IPS-NIHi7 (cell line): ENCODE data around the gene HSPB2.
"Not testable (repeated sequence)": the region's sequence is repeated elsewhere in the genome, so short reads cannot be mapped to it uniquely, and the experiment has no call there.

Experiments used
- DNase-seq: peaks from one replicate; pipeline ENCODE4 v3.0.0; 2012; ENCODE audit warnings: mixed read lengths; ENCODE audit errors: extremely low spot score

HSPB2 gene, protein sequence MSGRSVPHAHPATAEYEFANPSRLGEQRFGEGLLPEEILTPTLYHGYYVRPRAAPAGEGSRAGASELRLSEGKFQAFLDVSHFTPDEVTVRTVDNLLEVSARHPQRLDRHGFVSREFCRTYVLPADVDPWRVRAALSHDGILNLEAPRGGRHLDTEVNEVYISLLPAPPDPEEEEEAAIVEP

GRCh38 chr11:111912535-111912934 lies at the start of gene HSPB2:
Gene HSPB2 (plus strand): TSS chr11:111912734. CDS start chr11:111912830, 96 bp downstream.
- DNase-seq: no peak

DNA sequence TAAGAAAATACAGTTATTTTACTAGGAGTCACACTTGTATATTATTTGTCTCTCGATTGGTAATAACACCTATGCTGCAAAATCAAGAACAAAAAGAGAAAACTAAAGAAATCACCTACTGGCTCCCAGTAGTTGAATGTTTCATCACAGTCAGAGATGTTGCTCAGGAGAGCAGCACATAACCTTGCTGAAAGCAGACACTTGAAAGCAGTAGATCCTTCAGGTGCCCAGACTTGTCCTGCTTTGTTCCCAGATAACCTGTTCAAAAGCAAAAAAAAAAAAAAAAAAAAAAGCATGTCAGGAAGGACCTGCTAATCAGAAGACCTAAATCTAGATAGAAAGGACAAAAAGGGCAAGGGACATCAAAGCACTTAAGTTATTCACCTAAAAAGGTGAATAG lies 42.4 kb upstream of the HSPB2 start:
- DNase-seq: no peak

DNA sequence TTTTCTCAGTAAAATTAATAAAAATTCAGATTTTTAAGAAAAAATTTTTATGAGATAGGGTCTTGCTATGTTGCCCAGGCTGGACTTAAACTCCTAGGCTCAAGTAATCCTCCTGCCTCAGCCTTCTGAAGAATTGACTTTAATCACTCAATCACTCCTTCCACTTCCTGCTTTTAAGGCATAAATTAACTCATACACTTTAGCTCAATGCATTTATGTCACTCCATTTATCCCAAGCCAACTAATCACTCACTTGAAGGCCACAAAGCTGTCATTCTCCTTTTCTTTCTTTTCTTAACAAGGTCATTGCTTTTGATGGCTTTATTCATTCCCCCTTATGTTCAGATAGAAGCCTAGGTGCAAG lies 42.0 kb upstream of the HSPB2 start:
- no peak for DNase-seq

DNA sequence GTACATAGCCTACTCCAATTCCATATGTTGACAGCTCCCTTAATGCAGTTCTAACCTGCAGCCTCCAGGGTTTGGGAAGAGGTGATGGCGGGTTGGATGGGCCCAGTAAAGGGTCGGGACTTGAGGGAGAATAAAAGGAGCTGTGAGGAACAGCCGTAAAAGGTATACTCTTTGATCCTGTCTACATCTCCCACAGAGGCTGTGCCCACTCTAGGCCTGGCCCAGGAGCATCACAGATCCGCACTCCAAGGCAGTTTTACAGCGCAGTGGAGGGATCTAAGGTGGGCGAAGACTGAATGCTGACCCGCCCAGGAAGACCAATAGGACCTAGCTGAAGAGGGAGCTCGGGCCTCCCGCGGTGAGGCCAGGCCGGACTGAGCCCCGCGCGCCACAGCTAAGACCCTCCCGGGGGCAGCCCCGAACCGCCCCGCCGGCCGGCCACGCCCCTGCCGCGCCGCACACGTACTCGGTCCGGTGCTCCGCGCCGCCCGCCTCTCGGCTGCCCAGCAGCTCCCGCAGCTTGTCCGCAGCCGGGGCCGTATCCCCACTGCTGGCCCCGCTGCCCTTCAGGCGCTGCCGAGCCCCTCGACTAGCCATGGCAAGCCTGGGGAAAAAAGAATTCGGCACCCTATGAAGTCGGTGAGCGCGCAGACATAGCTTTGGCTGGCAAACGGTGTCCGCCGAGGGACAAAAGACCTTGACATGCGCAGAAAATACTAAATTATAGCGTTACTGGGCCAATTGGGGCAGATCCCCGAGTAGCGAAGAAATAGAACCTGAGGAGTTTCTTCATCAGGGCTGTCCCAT lies 41.4 kb upstream of the HSPB2 start, which contains the start of gene ALG9:
ALG9 (minus strand) TSS at position 696 of the 807 bp plus-strand sequence; CDS start at position 597, 99 bp downstream.
- peak; percentile 90 for DNase-seq

GRCh38 chr11:111871693-111872161 lies 40.8 kb upstream of the HSPB2 start:
- no peak for DNase-seq

GRCh38 chr11:111878385-111878848 lies 34.1 kb upstream of the HSPB2 start:
- no peak for DNase-seq

DNA sequence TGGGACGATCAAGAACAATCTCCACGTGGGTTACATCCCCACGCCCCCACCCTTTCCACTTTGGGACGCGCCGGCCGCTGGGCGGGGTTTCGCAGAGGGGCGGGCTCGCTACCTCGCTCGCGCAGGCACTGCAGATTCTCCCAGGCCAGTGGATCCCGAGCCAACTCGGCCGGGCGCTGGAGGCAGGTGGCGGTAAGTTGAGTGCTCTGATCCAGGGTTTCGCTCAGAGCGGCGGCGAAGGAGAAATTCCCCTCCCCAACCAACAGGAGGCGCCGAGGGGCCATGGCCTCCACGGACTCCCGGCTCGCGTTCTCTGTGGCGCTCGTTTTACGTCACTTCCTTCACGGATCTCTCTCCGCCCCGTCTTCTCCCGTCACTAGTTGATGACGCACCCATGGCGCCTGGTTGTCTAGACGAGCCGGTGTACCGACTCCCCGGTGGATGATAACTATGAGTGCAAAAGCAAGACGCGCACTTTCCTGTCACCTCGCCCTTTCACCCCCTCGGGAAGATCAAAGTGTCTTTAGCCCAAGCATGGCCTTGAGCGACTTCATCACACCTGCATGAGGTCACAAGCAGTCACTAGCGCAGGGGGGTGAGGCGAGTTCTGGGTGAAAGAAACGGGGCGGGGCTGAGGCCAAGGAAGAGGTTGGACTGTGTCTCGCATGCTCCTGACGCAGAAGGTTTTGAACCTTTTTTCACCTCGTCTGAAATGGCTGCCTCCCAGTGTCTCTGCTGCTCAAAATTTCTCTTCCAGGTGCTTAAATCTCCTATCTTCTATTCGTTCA lies 33.5 kb upstream of the HSPB2 start, which contains the start of the genes CFAP68 and FDXACB1:
CFAP68 (plus strand) TSS at position 693 of the 788 bp plus-strand sequence; CDS start at position 713, 20 bp downstream.
FDXACB1 (minus strand) TSS at position 317 of the 788 bp plus-strand sequence; CDS start at position 284, 33 bp downstream.
- DNase-seq: peak; percentile 97

DNA sequence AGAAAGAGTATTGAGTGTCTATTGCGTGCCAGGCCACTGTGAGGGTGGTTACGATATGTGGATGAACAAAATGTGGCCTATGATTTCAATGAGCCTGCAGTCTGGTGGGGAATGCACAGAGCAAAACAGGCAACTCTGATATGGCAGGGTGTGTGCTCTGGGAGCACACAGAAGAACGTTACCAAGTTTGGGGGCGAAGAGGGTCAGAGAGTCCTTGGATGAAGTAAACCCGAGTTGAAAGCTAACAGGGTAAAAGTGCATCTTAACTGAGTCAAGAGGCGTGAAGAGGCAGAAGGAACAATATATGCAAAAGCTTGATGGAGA lies 32.9 kb upstream of the HSPB2 start:
- no peak for DNase-seq

DNA sequence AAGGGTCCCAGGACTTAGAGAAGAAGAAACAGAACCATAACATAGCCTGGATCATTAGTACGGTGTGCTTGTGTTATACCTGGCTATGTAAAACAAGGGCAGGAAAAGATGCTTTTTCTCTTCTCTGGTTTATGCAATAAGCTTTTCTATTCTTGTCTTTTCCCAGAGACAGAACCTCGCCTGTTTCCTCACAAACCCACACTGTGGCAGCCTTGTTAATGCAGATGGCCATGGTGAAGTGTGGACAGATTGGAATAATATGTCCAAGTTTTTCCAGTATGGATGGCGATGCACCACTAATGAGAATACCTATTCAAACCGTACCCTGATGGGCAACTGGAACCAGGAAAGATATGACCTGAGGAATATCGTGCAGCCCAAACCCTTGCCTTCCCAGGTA lies 30.3 kb upstream of the HSPB2 start:
- no peak for DNase-seq

DNA sequence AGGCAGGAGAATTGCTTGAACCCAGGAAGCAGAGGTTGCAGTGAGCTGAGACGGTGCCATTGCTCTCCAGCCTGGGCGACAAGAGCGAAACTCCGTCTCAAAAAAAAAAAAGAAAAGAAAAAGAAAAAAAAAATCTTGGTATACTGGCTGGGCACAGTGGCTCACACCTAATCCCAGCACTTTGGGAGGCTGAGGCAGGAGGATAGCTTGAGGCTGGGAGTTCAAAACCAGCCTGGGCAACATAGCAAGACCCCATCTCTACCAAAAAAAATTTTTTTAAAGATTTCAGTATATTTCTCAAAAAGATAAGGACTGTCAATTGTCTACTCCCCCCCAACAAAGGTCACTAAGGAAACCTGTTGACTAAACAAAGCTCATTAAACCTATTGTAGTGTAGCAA lies 27.5 kb upstream of the HSPB2 start:
- DNase-seq: not testable (repeated sequence)

GRCh38 chr11:111886032-111886431 lies 26.5 kb upstream of the HSPB2 start:
- DNase-seq: no peak

GRCh38 chr11:111886844-111887243 lies 25.7 kb upstream of the HSPB2 start:
- DNase-seq: no peak

- DNase-seq: no peak
These were observed 7.1 kb upstream of the HSPB2 start for GRCh38 chr11:111905411-111905810.

GRCh38 chr11:111906680-111907079 lies 5.9 kb upstream of the HSPB2 start:
- DNase-seq: no peak

- no peak for DNase-seq
These were observed 3.8 kb upstream of the HSPB2 start for GRCh38 chr11:111908639-111909305.

DNA sequence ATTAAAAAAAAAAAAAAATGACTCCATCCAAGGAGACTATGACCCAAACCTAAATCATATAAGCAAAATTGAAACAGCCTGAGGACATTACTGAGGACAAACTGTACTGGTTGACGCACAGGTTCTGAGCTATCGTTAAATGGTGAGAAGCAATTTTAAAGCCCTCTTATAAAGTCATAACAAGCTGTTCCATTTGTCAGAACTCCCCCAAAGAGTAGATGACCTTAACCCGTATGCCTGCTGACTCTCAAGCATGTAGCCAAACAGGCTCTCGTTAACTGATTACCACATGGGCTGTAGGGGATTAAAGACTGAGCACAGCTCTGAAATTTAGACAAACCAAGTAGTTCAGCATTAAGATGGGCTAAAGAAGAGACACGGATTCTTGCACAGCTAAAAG lies 3.2 kb upstream of the HSPB2 start:
- no peak for DNase-seq

- no peak for DNase-seq
These were observed 1.6 kb upstream of the HSPB2 start for GRCh38 chr11:111910676-111911562.

DNA sequence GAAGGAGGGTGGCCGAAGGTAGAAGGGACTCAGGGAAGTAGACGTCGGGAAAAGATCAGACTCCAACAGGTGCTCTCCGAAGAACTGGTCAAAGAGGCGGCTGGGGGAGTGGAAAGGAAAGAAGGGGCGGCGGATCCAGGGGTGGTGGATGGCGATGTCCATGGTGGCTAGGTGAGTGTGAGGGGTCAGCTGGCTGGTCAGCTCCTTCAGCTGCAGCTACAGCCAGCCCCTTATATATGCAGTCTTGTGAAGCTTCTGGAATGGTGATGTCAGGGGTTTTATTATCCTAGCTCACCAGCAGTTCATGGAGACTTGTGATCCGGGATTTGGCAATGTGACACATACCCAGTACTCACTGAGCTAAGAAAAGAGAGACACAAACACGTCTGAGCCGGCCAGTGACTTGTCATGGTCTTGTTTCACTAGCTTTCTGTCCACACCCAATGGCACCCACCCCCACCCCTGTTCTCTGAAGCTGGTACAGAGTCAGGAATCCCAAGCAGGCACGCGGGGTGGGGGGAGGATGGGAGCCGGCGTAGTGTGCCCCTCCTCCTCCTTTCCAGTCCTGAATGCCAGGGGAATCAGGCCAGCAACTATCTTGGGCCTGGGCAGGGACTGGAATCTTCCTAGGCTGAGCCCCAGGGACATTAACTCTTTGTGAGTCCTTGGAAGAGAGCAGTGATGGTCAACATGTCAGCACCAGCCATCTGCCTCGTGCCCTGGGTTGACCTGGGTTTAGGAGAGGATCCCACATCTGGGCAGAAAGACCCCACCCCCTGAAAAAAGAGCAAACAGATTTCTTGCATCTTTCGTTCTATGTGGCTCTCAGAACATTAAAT lies 752 bp upstream of the HSPB2 start, which contains the start of gene CRYAB:
CRYAB (minus strand) TSS at position 208 of the 839 bp plus-strand sequence; CDS start at position 162, 46 bp downstream.
- DNase-seq: peak; percentile 29
